OCI-LY1 (cell line): Measurements from ENCODE around the gene HDHD5.

Experiments
- H2AFZ ChIP-seq: fragments of 200-600 bp; sonication (generic), shearing (Covaris generic); 2 replicates; pipeline ENCODE4 v1.6.0; 2014; ENCODE audit warnings: antibody characterized with exemption, mild to moderate bottlenecking, low read length
- H3F3A ChIP-seq: fragments of 200-600 bp; sonication (generic), shearing (Covaris generic); 2 replicates; pipeline ENCODE4 v1.6.0; 2014; ENCODE audit warnings: mild to moderate bottlenecking, antibody characterized with exemption, low read length, moderate library complexity; ENCODE audit not compliant: insufficient read depth
- H3K27ac ChIP-seq: fragments of 200-600 bp; sonication (generic); 2 replicates; pipeline ENCODE4 v1.5.1; 2014; ENCODE audit warnings: low read length, mixed run types, mild to moderate bottlenecking, low read depth; ENCODE audit not compliant: poor library complexity, severe bottlenecking
- H3K27me3 ChIP-seq: fragments of 200-600 bp; sonication (generic); 2 replicates; pipeline ENCODE4 v1.6.0; 2014; ENCODE audit warnings: antibody characterized with exemption, mild to moderate bottlenecking, low read length, moderate library complexity; ENCODE audit not compliant: insufficient read depth
- H3K36me3 ChIP-seq: fragments of 200-600 bp; sonication (generic); 2 replicates; pipeline ENCODE4 v1.6.1; 2014; ENCODE audit warnings: mild to moderate bottlenecking, antibody characterized with exemption, low read length, moderate library complexity, mixed read lengths; ENCODE audit not compliant: insufficient read depth
- H3K4me1 ChIP-seq: fragments of 200-600 bp; sonication (generic); 2 replicates; pipeline ENCODE4 v1.5.1; 2014; ENCODE audit warnings: mild to moderate bottlenecking, low read length, moderate library complexity; ENCODE audit not compliant: insufficient read depth, severe bottlenecking
- H3K4me2 ChIP-seq: fragments of 200-600 bp; sonication (generic), shearing (Covaris generic); 2 replicates; pipeline ENCODE4 v1.6.1; 2014; ENCODE audit warnings: low read length
- H3K4me3 ChIP-seq: fragments of 200-600 bp; sonication (generic); 2 replicates; pipeline ENCODE4 v1.5.1; 2014; ENCODE audit warnings: low read length, low read depth, mild to moderate bottlenecking, mixed read lengths; ENCODE audit not compliant: poor library complexity, severe bottlenecking
- H3K79me2 ChIP-seq: fragments of 200-600 bp; shearing (Covaris generic); 2 replicates; pipeline ENCODE4 v1.6.1; 2016; ENCODE audit warnings: mixed run types, low read length, mixed read lengths; ENCODE audit not compliant: insufficient read depth
- H3K9ac ChIP-seq: fragments of 200-600 bp; sonication (generic), shearing (Covaris generic); 2 replicates; pipeline ENCODE4 v1.6.1; 2014; ENCODE audit warnings: mild to moderate bottlenecking, low read length, mixed read lengths
- H3K9me2 ChIP-seq: fragments of 200-600 bp; sonication (generic), shearing (Covaris generic); 2 replicates; pipeline ENCODE4 v1.6.1; 2014; ENCODE audit warnings: low read depth, mild to moderate bottlenecking, low read length, mixed read lengths
- H3K9me3 ChIP-seq: fragments of 200-600 bp; shearing (Covaris generic); 2 replicates; pipeline ENCODE4 v1.6.1; 2014; ENCODE audit warnings: low read length, mixed read lengths
- H4K20me1 ChIP-seq: fragments of 200-600 bp; sonication (generic), shearing (Covaris generic); 2 replicates; pipeline ENCODE4 v1.6.0; 2016; ENCODE audit warnings: mild to moderate bottlenecking, low read length; ENCODE audit not compliant: insufficient read depth
- EZH2 ChIP-seq: fragments of 200-600 bp; sonication (generic), shearing (Covaris generic); IDR thresholded peaks from 2 replicates; pipeline ENCODE4 v1.8.0; 2017; ENCODE audit warnings: borderline replicate concordance, mixed run types, mild to moderate bottlenecking, antibody characterized with exemption, low read length, moderate library complexity, mixed read lengths
- TF ChIP-seq, protein P1 (sequence below): fragments of 200-600 bp; sonication (generic), shearing (Covaris generic); IDR thresholded peaks from 2 replicates; pipeline ENCODE4 v1.5.1; 2017; ENCODE audit warnings: mild to moderate bottlenecking, antibody characterized with exemption, low read length, moderate library complexity, mixed read lengths

Gene HDHD5

DNA sequence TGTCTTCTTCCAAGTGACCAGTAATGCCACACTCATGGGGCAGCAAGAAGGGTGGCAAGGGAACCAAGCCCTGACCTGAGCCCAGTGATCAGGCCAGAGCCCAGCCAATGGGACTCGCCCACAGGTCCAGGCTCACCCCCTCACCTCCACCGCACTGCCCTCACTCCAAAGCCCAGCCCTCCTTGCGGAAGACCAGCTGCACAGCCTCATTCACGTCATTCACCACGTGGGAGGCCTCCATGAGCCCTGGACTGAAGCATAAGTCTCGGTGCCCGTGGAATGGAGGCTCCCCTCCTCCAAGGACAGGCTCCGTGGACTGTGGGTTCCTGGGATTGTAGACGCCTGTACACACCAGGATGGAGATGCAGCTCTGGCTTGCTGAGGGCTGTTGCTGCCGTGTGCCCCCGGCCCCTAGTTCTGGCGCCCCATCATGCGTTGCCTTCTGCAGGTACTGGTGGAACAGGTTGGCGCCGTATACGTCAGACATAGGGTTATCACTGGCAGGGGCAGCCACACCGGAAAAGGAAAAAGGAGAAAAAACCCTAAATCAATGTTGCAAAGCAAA is 21.1 kb downstream of the HDHD5 start:
- no peaks in the 10 kb centered on the region for H3K4me1 ChIP-seq
- no peaks in the 10 kb centered on the region for H4K20me1 ChIP-seq
- H3K36me3 ChIP-seq: peaks cover 40% of the 10 kb centered on the region; the same call in 1 of the 2 replicates
- no peaks in the 10 kb centered on the region for H3K27me3 ChIP-seq
- H3K9ac ChIP-seq: no peak overlapping the region
- H3F3A ChIP-seq: no peaks in the 10 kb centered on the region
- no peak overlapping the region for H2AFZ ChIP-seq
- no peak overlapping the region for H3K4me2 ChIP-seq
- no peak overlapping the region for H3K27ac ChIP-seq
- TF ChIP-seq EZH2: no peak
- TF ChIP-seq, protein P1, sequence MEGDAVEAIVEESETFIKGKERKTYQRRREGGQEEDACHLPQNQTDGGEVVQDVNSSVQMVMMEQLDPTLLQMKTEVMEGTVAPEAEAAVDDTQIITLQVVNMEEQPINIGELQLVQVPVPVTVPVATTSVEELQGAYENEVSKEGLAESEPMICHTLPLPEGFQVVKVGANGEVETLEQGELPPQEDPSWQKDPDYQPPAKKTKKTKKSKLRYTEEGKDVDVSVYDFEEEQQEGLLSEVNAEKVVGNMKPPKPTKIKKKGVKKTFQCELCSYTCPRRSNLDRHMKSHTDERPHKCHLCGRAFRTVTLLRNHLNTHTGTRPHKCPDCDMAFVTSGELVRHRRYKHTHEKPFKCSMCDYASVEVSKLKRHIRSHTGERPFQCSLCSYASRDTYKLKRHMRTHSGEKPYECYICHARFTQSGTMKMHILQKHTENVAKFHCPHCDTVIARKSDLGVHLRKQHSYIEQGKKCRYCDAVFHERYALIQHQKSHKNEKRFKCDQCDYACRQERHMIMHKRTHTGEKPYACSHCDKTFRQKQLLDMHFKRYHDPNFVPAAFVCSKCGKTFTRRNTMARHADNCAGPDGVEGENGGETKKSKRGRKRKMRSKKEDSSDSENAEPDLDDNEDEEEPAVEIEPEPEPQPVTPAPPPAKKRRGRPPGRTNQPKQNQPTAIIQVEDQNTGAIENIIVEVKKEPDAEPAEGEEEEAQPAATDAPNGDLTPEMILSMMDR: no peak
- H3K9me3 ChIP-seq: no peaks in the 10 kb centered on the region
- H3K79me2 ChIP-seq: no peaks in the 10 kb centered on the region
- no peak overlapping the region for H3K4me3 ChIP-seq
- H3K9me2 ChIP-seq: no peaks in the 10 kb centered on the region

DNA sequence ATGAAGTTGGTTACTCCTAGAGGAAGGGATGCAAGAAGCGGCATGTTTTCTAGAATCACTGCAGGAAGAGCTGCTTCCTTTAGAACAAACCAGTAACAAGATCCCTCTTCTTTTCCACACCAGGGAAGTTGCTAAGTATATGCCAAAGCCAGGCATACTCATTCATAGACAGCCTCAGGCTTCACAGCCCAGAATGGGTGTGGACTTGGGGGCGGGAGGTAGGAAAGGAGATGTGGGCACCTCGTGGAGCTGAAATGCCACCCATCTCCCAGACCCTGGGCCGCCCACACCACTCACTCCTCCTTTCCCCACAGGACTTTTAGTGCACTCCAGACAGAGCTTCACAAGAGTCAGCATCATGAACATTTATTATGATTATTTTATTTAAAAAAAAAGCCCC is 21.9 kb downstream of the HDHD5 start:
- no peaks in the 10 kb centered on the region for H3K79me2 ChIP-seq
- no peak overlapping the region for H3K27ac ChIP-seq
- TF ChIP-seq EZH2: no peak
- TF ChIP-seq, protein P1: no peak
- peaks cover 3% of the 10 kb centered on the region for H3K4me1 ChIP-seq
- H3K27me3 ChIP-seq: no peaks in the 10 kb centered on the region
- no peaks in the 10 kb centered on the region for H3K9me3 ChIP-seq
- H3K36me3 ChIP-seq: peaks cover 33% of the 10 kb centered on the region; the same call in 1 of the 2 replicates
- H3F3A ChIP-seq: no peaks in the 10 kb centered on the region
- no peak overlapping the region for H2AFZ ChIP-seq
- H3K9ac ChIP-seq: no peak overlapping the region
- no peak overlapping the region for H3K4me2 ChIP-seq
- no peak overlapping the region for H3K4me3 ChIP-seq
- no peaks in the 10 kb centered on the region for H4K20me1 ChIP-seq
- no peaks in the 10 kb centered on the region for H3K9me2 ChIP-seq

DNA sequence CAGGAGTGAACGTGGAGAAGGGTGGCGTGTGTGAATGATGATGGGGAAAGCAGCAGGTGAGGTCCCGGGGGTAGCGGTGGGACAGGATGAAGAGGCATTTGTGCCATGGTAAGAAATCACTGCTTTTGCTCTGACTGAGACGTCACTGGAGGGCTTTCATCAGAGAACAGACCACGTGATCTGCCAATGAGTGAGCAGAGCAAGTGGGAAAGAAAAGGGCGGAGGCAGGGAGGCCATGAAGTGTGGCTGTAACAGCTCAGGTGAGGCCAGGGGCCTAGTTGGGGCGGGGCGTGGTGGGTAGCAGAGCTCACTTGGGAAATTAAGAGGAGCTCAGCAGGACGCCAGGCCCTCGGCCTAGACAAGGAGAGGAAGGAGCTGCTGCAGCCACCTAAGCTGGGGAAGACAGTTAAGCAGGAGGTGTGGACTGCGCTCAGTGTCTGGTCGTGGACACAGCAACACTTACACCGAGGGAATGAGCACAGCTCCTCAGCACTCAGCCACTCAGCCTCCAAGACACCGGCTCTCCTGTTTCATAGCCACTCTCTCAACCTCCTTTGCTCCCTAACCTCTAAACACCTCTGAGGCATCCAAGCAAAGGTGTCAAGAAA is 23.8 kb downstream of the HDHD5 start:
- Histone ChIP-seq H2AFZ (no peak overlapping the region), H3K27me3 (no peaks in the 10 kb centered on the region), H3K4me1 (peaks cover 20% of the 10 kb centered on the region), H3K4me2 (no peak overlapping the region), H3K36me3 (peaks cover 14% of the 10 kb centered on the region; the same call in 1 of the 2 replicates), H3K9ac (no peak overlapping the region), H4K20me1 (no peaks in the 10 kb centered on the region), H3K9me2 (no peaks in the 10 kb centered on the region), H3K9me3 (no peaks in the 10 kb centered on the region), H3K79me2 (no peaks in the 10 kb centered on the region), H3F3A (no peaks in the 10 kb centered on the region), H3K27ac (no peak overlapping the region), H3K4me3 (no peak overlapping the region)
- no peak for TF ChIP-seq EZH2
- TF ChIP-seq, protein P1: no peak
